Lower leg skin (tissue), 4 donors: ENCODE results near the gene TSHZ2. TPM values are rescaled to one million over a fixed set of nuclear protein-coding genes. Genes with fewer than 3 reads are reported as not detected.
"Not testable (repeated sequence)": the region's sequence is repeated elsewhere in the genome, so short reads cannot be mapped to it uniquely, and the experiment has no call there.

Experiments
- DNase-seq, 2 donors: peaks; one replicate each; pipeline ENCODE4 v3.0.0-alpha.2; 2019; ENCODE audit warnings: low spot score in 2 of 2
- H3K4me3 ChIP-seq: fragments of 200-600 bp; sonication (generic); 2 replicates; pipeline ENCODE4 v1.5.1; 2017; ENCODE audit warnings: mild to moderate bottlenecking, low read depth; ENCODE audit not compliant: poor library complexity, severe bottlenecking
- POLR2A ChIP-seq, 2 donors: fragments of 450-650 bp; IDR thresholded peaks; one replicate each; pipeline ENCODE4 v1.6.1; 2016 to 2017; ENCODE audit warnings: antibody characterized with exemption in 2 of 2, mild to moderate bottlenecking in 1 of 2, moderate library complexity in 1 of 2
- WGBS, 2 donors: methylation state at CpG; one replicate each; pipeline ENCODE4 v1.1.5; 2018; 5-methylcytosine and 5-hydroxymethylcytosine counted together
- intact Hi-C: fragments of 100-400 bp; cut with DNase I; formaldehyde crosslinking; loops from one replicate; pipeline ENCODE4 v1.15.0; 2023; ENCODE audit warnings: low total_unique reads
- total RNA-seq, 4 donors: library from RNA; depleted of rRNA; stranded (reverse); fragments of >200 nt; gene quantifications; one replicate each; pipeline ENCODE4 v1.1.0, GENCODE V29; 2016
- TF ChIP-seq, protein P1 (sequence below), 3 donors: fragments of 450-650 bp; IDR thresholded peaks; one replicate each; pipeline ENCODE4 v1.5.1; 2016; ENCODE audit warnings: antibody characterized with exemption in 3 of 3, mild to moderate bottlenecking in 3 of 3, moderate library complexity in 2 of 3

The TSHZ2 gene
- total RNA-seq, 4 donors from 2014 or later = 8.1 to 25.7 (median 10.5) TPM

DNA sequence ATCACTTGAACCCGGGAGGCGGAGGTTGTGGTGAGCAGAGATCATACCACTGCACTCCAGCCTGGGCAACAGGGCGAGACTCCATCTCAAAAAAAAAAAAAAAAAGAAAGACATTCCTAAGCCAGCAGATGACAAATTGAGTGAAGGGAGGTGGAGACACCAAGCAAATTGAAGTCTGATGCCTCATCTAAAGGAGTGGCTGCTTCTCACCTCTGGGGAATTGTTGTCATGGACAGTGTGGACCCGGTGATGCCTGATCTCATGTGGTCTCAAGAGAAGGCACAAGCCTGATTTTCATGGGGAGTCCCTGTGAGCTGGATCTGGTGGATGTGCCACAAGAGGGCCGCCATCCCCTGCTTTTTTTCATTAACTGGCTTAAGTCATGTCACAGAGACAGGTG lies 349.4 kb downstream of the TSHZ2 start:
- DNase-seq = no peak

DNA sequence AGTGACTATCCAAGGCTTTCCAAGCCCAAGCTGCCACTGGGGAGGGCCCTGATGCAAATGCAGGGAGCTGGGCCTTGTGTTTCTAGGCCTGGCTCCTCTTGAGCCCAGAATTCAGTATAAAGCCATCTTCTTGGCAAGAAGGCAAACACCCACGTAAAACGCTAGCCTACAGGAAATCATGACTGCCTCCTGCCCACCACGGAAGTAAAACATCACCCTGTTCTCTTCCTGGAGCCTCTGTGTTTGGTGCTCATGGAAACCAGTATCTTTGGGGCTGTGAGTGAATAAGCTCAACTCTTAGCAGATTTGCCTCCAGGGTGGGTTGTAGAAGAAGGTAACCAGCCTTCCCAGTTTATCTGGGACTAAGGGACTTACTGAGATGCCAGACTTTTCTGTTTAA lies 350.5 kb downstream of the TSHZ2 start:
- no peak for DNase-seq
- intact Hi-C loops = no loop called here
- no peak overlapping the region for H3K4me3 ChIP-seq
- WGBS, 2 donors = 41 to 72% methylated on average over 3 of the region's 3 CpGs
- TF ChIP-seq POLR2A (IDR thresholded peaks at IDR 0.05) = no peak
- TF ChIP-seq, protein P1, sequence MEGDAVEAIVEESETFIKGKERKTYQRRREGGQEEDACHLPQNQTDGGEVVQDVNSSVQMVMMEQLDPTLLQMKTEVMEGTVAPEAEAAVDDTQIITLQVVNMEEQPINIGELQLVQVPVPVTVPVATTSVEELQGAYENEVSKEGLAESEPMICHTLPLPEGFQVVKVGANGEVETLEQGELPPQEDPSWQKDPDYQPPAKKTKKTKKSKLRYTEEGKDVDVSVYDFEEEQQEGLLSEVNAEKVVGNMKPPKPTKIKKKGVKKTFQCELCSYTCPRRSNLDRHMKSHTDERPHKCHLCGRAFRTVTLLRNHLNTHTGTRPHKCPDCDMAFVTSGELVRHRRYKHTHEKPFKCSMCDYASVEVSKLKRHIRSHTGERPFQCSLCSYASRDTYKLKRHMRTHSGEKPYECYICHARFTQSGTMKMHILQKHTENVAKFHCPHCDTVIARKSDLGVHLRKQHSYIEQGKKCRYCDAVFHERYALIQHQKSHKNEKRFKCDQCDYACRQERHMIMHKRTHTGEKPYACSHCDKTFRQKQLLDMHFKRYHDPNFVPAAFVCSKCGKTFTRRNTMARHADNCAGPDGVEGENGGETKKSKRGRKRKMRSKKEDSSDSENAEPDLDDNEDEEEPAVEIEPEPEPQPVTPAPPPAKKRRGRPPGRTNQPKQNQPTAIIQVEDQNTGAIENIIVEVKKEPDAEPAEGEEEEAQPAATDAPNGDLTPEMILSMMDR (IDR thresholded peaks at IDR 0.05) = no peak

More for the DNA sequence above, 349.4 kb downstream of the TSHZ2 start:
- TF ChIP-seq, protein P1 (IDR thresholded peaks at IDR 0.05) = no peak
- no peak for TF ChIP-seq POLR2A (IDR thresholded peaks at IDR 0.05)
- intact Hi-C loops = no loop called here
- WGBS, 2 donors = 87% methylated on average over 4 to 5 of the region's 5 CpGs
- no peak overlapping the region for H3K4me3 ChIP-seq

DNA sequence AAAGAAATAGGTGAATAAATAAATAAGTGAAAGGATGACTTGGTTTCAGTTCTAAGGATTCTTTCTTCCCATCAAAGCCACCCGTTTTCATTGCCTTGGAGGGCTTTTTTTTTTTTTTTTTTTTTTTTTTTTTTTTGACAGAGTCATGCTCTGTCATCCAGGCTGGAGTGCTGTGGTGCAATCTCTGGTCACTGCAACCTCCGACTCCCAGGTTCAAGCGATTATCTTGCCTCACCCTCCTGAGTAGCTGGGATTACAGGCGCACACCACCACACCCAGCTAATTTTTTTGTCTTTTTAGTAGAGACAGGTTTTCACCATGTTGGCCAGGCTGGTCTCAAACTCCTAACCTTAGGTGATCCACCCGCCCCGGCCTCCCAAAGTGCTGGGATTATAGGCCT lies 351.3 kb downstream of the TSHZ2 start:
- DNase-seq, intact Hi-C loops, H3K4me3 ChIP-seq: not testable (repeated sequence)
- WGBS, 2 donors = 89 to 92% methylated on average over 6 of the region's 6 CpGs

DNA sequence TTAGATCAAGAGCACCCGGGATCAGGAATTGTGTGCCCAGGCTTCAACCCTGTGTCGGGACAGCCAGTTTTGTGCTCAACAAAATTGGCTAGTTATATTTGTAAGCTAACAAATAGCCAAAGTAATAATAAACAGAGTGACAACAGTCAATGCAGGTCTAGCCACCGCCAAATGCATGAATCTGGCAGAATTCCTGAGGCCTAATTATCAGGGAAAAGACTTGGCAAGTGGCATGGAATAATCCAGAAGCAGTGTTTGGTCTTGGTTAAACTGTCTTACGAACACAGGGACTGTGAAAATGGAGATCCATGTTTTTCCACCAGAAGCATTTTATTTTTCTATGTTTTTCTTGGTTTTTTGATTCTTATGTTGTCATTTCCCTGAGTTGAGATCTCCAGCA lies 352.7 kb downstream of the TSHZ2 start:
- 30 to 39% methylated on average over 4 of the region's 4 CpGs for WGBS, 2 donors
- intact Hi-C loops = no loop called here
- H3K4me3 ChIP-seq = no peak overlapping the region
- DNase-seq = no peak
- TF ChIP-seq, protein P1 (IDR thresholded peaks at IDR 0.05) = no peak
- no peak for TF ChIP-seq POLR2A (IDR thresholded peaks at IDR 0.05)

DNA sequence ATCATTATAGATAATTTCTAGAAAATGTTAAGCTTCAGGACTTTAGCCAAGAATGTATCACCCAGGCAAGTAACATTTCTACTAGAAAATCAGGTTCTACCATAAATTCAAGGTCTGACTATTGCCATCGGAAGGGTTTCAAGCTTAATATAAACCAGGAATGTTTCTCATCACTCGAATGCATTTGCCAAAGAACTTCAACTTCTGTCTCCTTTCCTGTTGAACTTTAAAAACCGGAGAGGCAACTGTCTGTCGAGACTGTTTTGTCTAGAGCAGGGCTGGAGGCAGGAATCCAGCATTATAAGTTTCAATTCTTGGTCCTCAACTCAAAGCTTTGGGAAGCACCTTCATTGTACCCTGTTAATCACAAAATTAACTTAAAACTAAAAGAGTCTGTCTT lies 356.8 kb downstream of the TSHZ2 start:
- no peak overlapping the region for H3K4me3 ChIP-seq
- intact Hi-C loops = no loop called here
- 19 to 22% methylated on average over 4 of the region's 4 CpGs for WGBS, 2 donors
- TF ChIP-seq, protein P1 (IDR thresholded peaks at IDR 0.05) = no peak
- TF ChIP-seq POLR2A (IDR thresholded peaks at IDR 0.05) = no peak
- DNase-seq = no peak

DNA sequence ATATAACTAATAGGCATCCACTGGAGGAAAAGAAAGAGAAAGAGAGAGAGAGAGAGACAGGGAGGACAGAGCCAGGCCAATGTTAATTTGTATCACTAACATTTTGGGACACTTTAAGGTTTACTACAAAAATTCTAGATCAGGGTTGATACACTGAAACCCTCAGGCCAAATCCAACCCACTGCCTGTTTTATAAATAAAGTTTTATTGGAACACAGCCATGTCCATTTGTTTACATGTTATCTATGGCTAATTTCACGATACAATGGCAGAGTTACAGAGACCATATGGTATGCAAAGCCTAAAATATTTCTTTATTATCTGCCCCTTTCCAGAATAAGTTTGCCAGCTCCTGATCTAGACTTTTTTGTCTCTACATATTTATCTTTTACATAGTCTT lies 357.6 kb downstream of the TSHZ2 start:
- H3K4me3 ChIP-seq = no peak overlapping the region
- intact Hi-C loops = no loop called here
- TF ChIP-seq, protein P1 (IDR thresholded peaks at IDR 0.05) = no peak
- no peak for TF ChIP-seq POLR2A (IDR thresholded peaks at IDR 0.05)

More for the DNA sequence above, 357.6 kb downstream of the TSHZ2 start:
- 64 to 66% methylated on average over 1 of the region's 1 CpG for whole genome bisulfite sequencing, 2 donors
- no peak for DNase-seq
